Ovary (tissue), 9 donors: ENCODE data around the gene GPR152. TPM values are rescaled to one million over a fixed set of nuclear protein-coding genes. Genes with fewer than 3 reads are reported as not detected.
"Not testable (repeated sequence)": the region's sequence is repeated elsewhere in the genome, so short reads cannot be mapped to it uniquely, and the experiment has no call there.

Experiments
- DNase-seq, 5 donors: peaks; one replicate each; pipeline ENCODE4 v3.0.0-alpha.2; 2019 to 2020
- H3K27ac ChIP-seq, 2 donors: fragments of 200-600 bp; one replicate each; pipeline versions ENCODE4 v1.5.1 to v1.8.0; 2019 to 2022
- H3K27me3 ChIP-seq: fragments of 200-600 bp; one replicate; pipeline ENCODE4 v1.8.0; 2022
- H3K36me3 ChIP-seq: fragments of 200-600 bp; sonication (generic); one replicate; pipeline ENCODE4 v1.5.1; 2019
- H3K4me1 ChIP-seq: one replicate; pipeline ENCODE4 v1.8.1; 2013; ENCODE audit warnings: mild to moderate bottlenecking, moderate library complexity; ENCODE audit not compliant: insufficient read depth
- H3K4me3 ChIP-seq: fragments of 200-600 bp; sonication (generic); one replicate; pipeline ENCODE4 v1.5.1; 2017
- H3K9me3 ChIP-seq, 2 donors: fragments of 200-600 bp in 1 of 2; sonication (generic) in 1 of 2; one replicate each; pipeline versions ENCODE4 v1.5.1 to v1.8.1; 2013 to 2019; ENCODE audit warnings: mild to moderate bottlenecking in 1 of 2, moderate library complexity in 1 of 2
- CTCF ChIP-seq, 3 donors: fragments of 450-650 bp in 2 of 3; fragments of 200-600 bp in 1 of 3; IDR thresholded peaks; one replicate each; pipeline versions ENCODE4 v1.5.1 to v1.8.0; 2016 to 2022; ENCODE audit warnings: antibody characterized with exemption in 3 of 3, mild to moderate bottlenecking in 1 of 3
- EP300 ChIP-seq: sonication (generic); formaldehyde crosslinking; IDR thresholded peaks from one replicate; pipeline ENCODE4 v1.6.1; 2017; ENCODE audit warnings: antibody characterized with exemption
- POLR2A ChIP-seq: fragments of 450-650 bp; IDR thresholded peaks from one replicate; pipeline ENCODE4 v1.6.1; 2017; ENCODE audit warnings: antibody characterized with exemption, mild to moderate bottlenecking, moderate library complexity
- WGBS, 3 donors: extraction: QIAGEN DNeasy Blood & Tissue Kit in 1 of 3; methylation state at CpG; one replicate each; pipeline versions ENCODE4 v1.1.5 to v1.1.7; 2013 to 2017; 5-methylcytosine and 5-hydroxymethylcytosine counted together
- intact Hi-C, 4 donors: fragments of 100-400 bp; cut with DNase I; formaldehyde crosslinking; loops; one replicate each; pipeline versions ENCODE4 v1.11.0 to v1.15.1; 2022 to 2023
- polyA plus RNA-seq, 2 donors: library from polyadenylated mRNA; stranded (reverse); fragments of 200-250 nt in 1 of 2; fragments of 350-450 nt in 1 of 2; fragmentation: Illumina TruSeq in 1 of 2; extraction: RNeasy Lipid Tissue Mini Kit (QIAGEN cat#74804) in 1 of 2; gene quantifications; one replicate each; pipeline ENCODE4 v1.2.3, GENCODE V29; 2013 to 2014
- total RNA-seq, 7 donors: library from RNA; depleted of rRNA in 2 of 7; stranded (reverse); fragments of >200 nt in 2 of 7; fragmentation: NEBNext Ultra II Directional in 3 of 7; extraction: Animal tissue kit (Norgen Biotek cat#: 25700) in 3 of 7; gene quantifications; one replicate each; pipeline versions ENCODE4 v1.1.0 to v1.2.4, GENCODE V29; 2016 to 2023
- donor health status: DM: no; HTN: no; CAD: no; lungs with moderate emphysema.
- donor health status: DM: no; HTN: no; CAD: no.
- donor health status: Bipolar disorder and iron deficiency.
- donor health status: DM: yes; HTN: yes; CAD: no.
- donor health status: DM: no; HTN: no; CAD: no.
- donor health status: DM: yes; HTN: yes; CAD: no.

The GPR152 gene
- total and polyA plus RNA-seq, 9 donors, result 0.15 TPM; not detected in 8

- Histone ChIP-seq H3K27ac (no peak overlapping the region), H3K27me3 (no peaks in the 10 kb centered on the region), H3K4me3 (no peak overlapping the region), H3K4me1 (no peaks in the 10 kb centered on the region), H3K9me3 (no peaks in the 10 kb centered on the region), H3K36me3 (no peaks in the 10 kb centered on the region)
- intact Hi-C loops, result no loop called here
- no peak for TF ChIP-seq POLR2A
- TF ChIP-seq EP300, result no peak
- no peak for TF ChIP-seq CTCF (IDR thresholded peaks at IDR 0.05)
- 81 to 89% (median 83%) methylated on average over 21 to 25 of the region's 25 CpGs for WGBS, 3 donors
- DNase-seq, result no peak
Measured at GRCh38 chr11:67489203-67489884, 36.8 kb upstream of the GPR152 start.

GRCh38 chr11:67486481-67487195 lies 34.1 kb upstream of the GPR152 start:
- peak in 1 of 5 donors; percentile 25 for DNase-seq

GRCh38 chr11:67485873-67486361 lies 33.4 kb upstream of the GPR152 start:
- H3K36me3 ChIP-seq, H3K9me3 ChIP-seq, H3K4me1 ChIP-seq, intact Hi-C loops, H3K27ac ChIP-seq, H3K4me3 ChIP-seq, H3K27me3 ChIP-seq: not testable (repeated sequence)
- WGBS, 3 donors, result 88 to 95% (median 92%) methylated on average over 7 of the region's 7 CpGs
- DNase-seq, result peak in 1 of 5 donors; percentile 26

More at GRCh38 chr11:67486481-67487195, 34.1 kb upstream of the GPR152 start:
- Histone ChIP-seq H3K9me3 (no peaks in the 10 kb centered on the region), H3K4me3 (no peak overlapping the region), H3K27ac (no peak overlapping the region), H3K36me3 (no peaks in the 10 kb centered on the region), H3K27me3 (no peaks in the 10 kb centered on the region), H3K4me1 (peaks cover 9% of the 10 kb centered on the region)
- intact Hi-C loops, result no loop called here
- no peak for TF ChIP-seq CTCF (IDR thresholded peaks at IDR 0.05)
- no peak for TF ChIP-seq EP300
- no peak for TF ChIP-seq POLR2A
- WGBS, 3 donors, result 77 to 88% (median 80%) methylated on average over 20 of the region's 20 CpGs

GRCh38 chr11:67484847-67485311 lies 32.4 kb upstream of the GPR152 start:
- intact Hi-C loops, result no loop called here
- H3K27me3 ChIP-seq, result no peaks in the 10 kb centered on the region
- no peaks in the 10 kb centered on the region for H3K9me3 ChIP-seq
- H3K36me3 ChIP-seq, result no peaks in the 10 kb centered on the region
- peaks cover 9% of the 10 kb centered on the region for H3K4me1 ChIP-seq
- DNase-seq, result peak in 2 of 5 donors; percentile 20 to 29
- H3K27ac ChIP-seq, result no peak overlapping the region
- WGBS, 3 donors, result 77 to 87% (median 79%) methylated on average over 11 of the region's 11 CpGs
- no peak for TF ChIP-seq EP300
- H3K4me3 ChIP-seq, result no peak overlapping the region

GRCh38 chr11:67483831-67484665 lies 31.5 kb upstream of the GPR152 start:
- intact Hi-C loops, result no loop called here
- Histone ChIP-seq H3K27me3 (no peaks in the 10 kb centered on the region), H3K27ac (no peak overlapping the region), H3K36me3 (no peaks in the 10 kb centered on the region), H3K4me1 (peaks cover 9% of the 10 kb centered on the region), H3K9me3 (no peaks in the 10 kb centered on the region), H3K4me3 (no peak overlapping the region)
- WGBS, 3 donors, result 81 to 90% (median 84%) methylated on average over 16 of the region's 16 CpGs
- DNase-seq, result peak in 3 of 5 donors; percentile 28 to 44 (median 40)
- no peak for TF ChIP-seq EP300
- no peak for TF ChIP-seq POLR2A
- no peak for TF ChIP-seq CTCF (IDR thresholded peaks at IDR 0.05)
